GM21825 (cell line): ENCODE results near the gene TMEM11.
"Not testable (repeated sequence)": the region's sequence is repeated elsewhere in the genome, so short reads cannot be mapped to it uniquely, and the experiment has no call there.

Experiments
- ATAC-seq: cut with Tn5 transposase; IDR thresholded peaks from one replicate; pipeline ENCODE4 v1.9.1; 2021; ENCODE audit warnings: mild to moderate bottlenecking, moderate library complexity; ENCODE audit not compliant: unreplicated experiment

The TMEM11 gene

GRCh38 chr17:21212826-21213637 lies 929 bp downstream of the TMEM11 start:
- ATAC-seq, result no peak

- ATAC-seq, result no peak
Measured at GRCh38 chr17:21211825-21212479, 2.0 kb downstream of the TMEM11 start.

- no peak for ATAC-seq
Measured at GRCh38 chr17:21210411-21211076, 3.4 kb downstream of the TMEM11 start.

GRCh38 chr17:21209511-21210175 lies 4.3 kb downstream of the TMEM11 start:
- no peak for ATAC-seq

- no peak for ATAC-seq
Measured at GRCh38 chr17:21208352-21208751, 5.6 kb downstream of the TMEM11 start.

GRCh38 chr17:21204935-21205334 lies 9.0 kb downstream of the TMEM11 start:
- no peak for ATAC-seq

- no peak for ATAC-seq
Measured at GRCh38 chr17:21202512-21202911, 11.4 kb downstream of the TMEM11 start.

- no peak for ATAC-seq
Measured at GRCh38 chr17:21201874-21202273, 12.1 kb downstream of the TMEM11 start.

- ATAC-seq, result no peak
Measured at GRCh38 chr17:21201298-21201595, 12.7 kb downstream of the TMEM11 start.

GRCh38 chr17:21200590-21201297 lies 13.2 kb downstream of the TMEM11 start:
- no peak for ATAC-seq

- ATAC-seq, result no peak
Measured at GRCh38 chr17:21199856-21200255, 14.1 kb downstream of the TMEM11 start.

- no peak for ATAC-seq
Measured at GRCh38 chr17:21199311-21199710, 14.7 kb downstream of the TMEM11 start.

GRCh38 chr17:21198411-21198810 lies 15.6 kb downstream of the TMEM11 start:
- no peak for ATAC-seq

GRCh38 chr17:21196126-21196525 lies 17.8 kb downstream of the TMEM11 start:
- ATAC-seq, result no peak

- no peak for ATAC-seq
Measured at GRCh38 chr17:21194703-21195102, 19.3 kb downstream of the TMEM11 start.

- no peak for ATAC-seq
Measured at GRCh38 chr17:21194226-21194625, 19.7 kb downstream of the TMEM11 start.

- no peak for ATAC-seq
Measured at GRCh38 chr17:21193031-21193430, 20.9 kb downstream of the TMEM11 start.

- ATAC-seq, result not testable (repeated sequence)
Measured at GRCh38 chr17:21192414-21192813, 21.5 kb downstream of the TMEM11 start.

- no peak for ATAC-seq
Measured at GRCh38 chr17:21191698-21192097, 22.3 kb downstream of the TMEM11 start.

- ATAC-seq, result no peak
Measured at GRCh38 chr17:21190078-21190477, 23.9 kb downstream of the TMEM11 start.

GRCh38 chr17:21189361-21189760 lies 24.6 kb downstream of the TMEM11 start:
- no peak for ATAC-seq
